ENCODE data around the gene PDE1C.

Gene PDE1C

DNA sequence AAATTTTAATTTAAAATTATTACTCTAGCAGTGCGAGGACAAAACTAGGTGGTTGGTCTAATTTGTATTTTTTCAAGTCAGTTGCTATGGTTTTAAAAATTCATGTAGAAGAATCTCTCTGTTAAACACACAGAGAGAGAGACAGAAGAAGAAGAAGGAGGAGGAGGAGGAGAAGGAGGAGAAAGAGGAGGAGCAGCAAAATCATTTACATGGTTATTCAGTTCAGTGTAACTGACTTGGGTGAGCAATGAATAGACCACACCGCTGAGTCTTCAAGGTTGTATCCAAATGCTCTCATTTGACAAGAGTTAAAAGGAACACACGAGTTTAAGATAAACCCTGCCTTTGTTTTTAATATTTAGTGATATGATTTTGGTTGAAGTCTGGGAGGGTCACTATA lies 131.1 kb downstream of the PDE1C start:
- no peaks in the 10 kb centered on the region for H3F3A ChIP-seq (ENCODE audit: low read depth)
- no peaks in the 10 kb centered on the region for H3K79me2 ChIP-seq (ENCODE audit: insufficient read depth, low read length)
- no peak overlapping the region for H3K4me2 ChIP-seq (ENCODE audit: low read depth, low read length, poor library complexity, severe bottlenecking)
- no peak overlapping the region for H3K9ac ChIP-seq (ENCODE audit: low read depth, low read length, poor library complexity, severe bottlenecking)
- H4K20me1 ChIP-seq (ENCODE audit: insufficient read depth, low read length, poor library complexity, severe bottlenecking) = no peaks in the 10 kb centered on the region
- H3K4me1 ChIP-seq (ENCODE audit: insufficient read depth, low read length, poor library complexity, severe bottlenecking) = no peaks in the 10 kb centered on the region
- H3K4me3 ChIP-seq (ENCODE audit: low read length, poor library complexity, severe bottlenecking) = no peak overlapping the region
- TF ChIP-seq EZH2phosphoT487 (IDR thresholded peaks at IDR 0.05; ENCODE audit: borderline replicate concordance) = no peak
- TF ChIP-seq, protein P1, sequence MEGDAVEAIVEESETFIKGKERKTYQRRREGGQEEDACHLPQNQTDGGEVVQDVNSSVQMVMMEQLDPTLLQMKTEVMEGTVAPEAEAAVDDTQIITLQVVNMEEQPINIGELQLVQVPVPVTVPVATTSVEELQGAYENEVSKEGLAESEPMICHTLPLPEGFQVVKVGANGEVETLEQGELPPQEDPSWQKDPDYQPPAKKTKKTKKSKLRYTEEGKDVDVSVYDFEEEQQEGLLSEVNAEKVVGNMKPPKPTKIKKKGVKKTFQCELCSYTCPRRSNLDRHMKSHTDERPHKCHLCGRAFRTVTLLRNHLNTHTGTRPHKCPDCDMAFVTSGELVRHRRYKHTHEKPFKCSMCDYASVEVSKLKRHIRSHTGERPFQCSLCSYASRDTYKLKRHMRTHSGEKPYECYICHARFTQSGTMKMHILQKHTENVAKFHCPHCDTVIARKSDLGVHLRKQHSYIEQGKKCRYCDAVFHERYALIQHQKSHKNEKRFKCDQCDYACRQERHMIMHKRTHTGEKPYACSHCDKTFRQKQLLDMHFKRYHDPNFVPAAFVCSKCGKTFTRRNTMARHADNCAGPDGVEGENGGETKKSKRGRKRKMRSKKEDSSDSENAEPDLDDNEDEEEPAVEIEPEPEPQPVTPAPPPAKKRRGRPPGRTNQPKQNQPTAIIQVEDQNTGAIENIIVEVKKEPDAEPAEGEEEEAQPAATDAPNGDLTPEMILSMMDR (conservative IDR thresholded peaks at IDR 0.05; ENCODE audit: low read length) = no peak
- H3K27me3 ChIP-seq (ENCODE audit: insufficient read depth, low read length, poor library complexity, severe bottlenecking) = no peaks in the 10 kb centered on the region
- H3K9me3 ChIP-seq (ENCODE audit: insufficient read depth, low read depth, low read length) = no peaks in the 10 kb centered on the region
- no peaks in the 10 kb centered on the region for H3K36me3 ChIP-seq (ENCODE audit: insufficient read depth, low read length)
- no peaks in the 10 kb centered on the region for H3K9me2 ChIP-seq (replicated peaks; ENCODE audit: low read depth, low read length)
- no peak overlapping the region for H2AFZ ChIP-seq (ENCODE audit: low read length)

DNA sequence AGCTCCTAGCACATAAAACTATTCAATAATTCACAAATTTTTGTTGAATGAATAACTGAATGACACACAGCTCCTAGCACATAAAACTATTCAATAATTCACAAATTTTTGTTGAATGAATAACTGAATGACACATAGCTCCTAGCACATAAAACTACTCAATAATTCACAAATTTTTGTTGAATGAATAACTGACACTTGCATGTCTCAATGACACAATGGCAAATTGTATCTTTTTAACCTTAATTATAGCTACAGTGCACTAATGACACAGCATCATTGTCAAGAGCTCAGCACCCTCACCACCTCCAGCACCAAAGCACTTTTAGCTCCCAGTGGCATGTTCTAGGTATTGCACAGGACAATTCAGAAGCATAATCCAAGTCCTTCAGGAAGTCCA lies 131.6 kb downstream of the PDE1C start:
- H2AFZ ChIP-seq (ENCODE audit: low read length) = no peak overlapping the region
- H3K79me2 ChIP-seq (ENCODE audit: insufficient read depth, low read length) = no peaks in the 10 kb centered on the region
- no peaks in the 10 kb centered on the region for H3K9me2 ChIP-seq (replicated peaks; ENCODE audit: low read depth, low read length)
- no peaks in the 10 kb centered on the region for H3K4me1 ChIP-seq (ENCODE audit: insufficient read depth, low read length, poor library complexity, severe bottlenecking)
- H3F3A ChIP-seq (ENCODE audit: low read depth) = no peaks in the 10 kb centered on the region
- H3K36me3 ChIP-seq (ENCODE audit: insufficient read depth, low read length) = no peaks in the 10 kb centered on the region
- H3K9ac ChIP-seq (ENCODE audit: low read depth, low read length, poor library complexity, severe bottlenecking) = no peak overlapping the region
- no peak overlapping the region for H3K4me2 ChIP-seq (ENCODE audit: low read depth, low read length, poor library complexity, severe bottlenecking)
- H3K9me3 ChIP-seq (ENCODE audit: insufficient read depth, low read depth, low read length) = no peaks in the 10 kb centered on the region
- H4K20me1 ChIP-seq (ENCODE audit: insufficient read depth, low read length, poor library complexity, severe bottlenecking) = no peaks in the 10 kb centered on the region
- no peaks in the 10 kb centered on the region for H3K27me3 ChIP-seq (ENCODE audit: insufficient read depth, low read length, poor library complexity, severe bottlenecking)
- H3K4me3 ChIP-seq (ENCODE audit: low read length, poor library complexity, severe bottlenecking) = no peak overlapping the region
- TF ChIP-seq, protein P1 (conservative IDR thresholded peaks at IDR 0.05; ENCODE audit: low read length) = no peak
- TF ChIP-seq EZH2phosphoT487 (IDR thresholded peaks at IDR 0.05; ENCODE audit: borderline replicate concordance) = no peak

DNA sequence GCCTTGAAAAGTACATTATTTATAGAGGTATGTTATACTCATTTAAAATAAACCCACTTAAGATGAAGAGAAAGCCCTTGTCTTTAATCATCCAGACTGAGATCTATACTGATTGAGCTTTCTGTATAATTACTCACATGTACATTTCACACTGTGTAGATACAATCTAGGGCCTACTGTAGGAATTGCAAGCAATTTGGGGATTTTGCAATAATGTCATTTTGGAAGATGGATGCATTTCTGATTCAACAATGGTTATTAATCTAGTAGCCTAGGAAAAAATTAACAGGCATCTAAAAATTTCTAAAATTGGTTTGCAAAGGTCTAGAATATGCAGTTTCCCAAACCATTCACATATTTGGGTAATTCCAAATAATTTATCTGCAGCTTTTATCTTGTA lies 132.2 kb downstream of the PDE1C start:
- H3K9me3 ChIP-seq (ENCODE audit: insufficient read depth, low read depth, low read length) = no peaks in the 10 kb centered on the region
- no peak overlapping the region for H3K9ac ChIP-seq (ENCODE audit: low read depth, low read length, poor library complexity, severe bottlenecking)
- no peak overlapping the region for H3K4me2 ChIP-seq (ENCODE audit: low read depth, low read length, poor library complexity, severe bottlenecking)
- no peaks in the 10 kb centered on the region for H3K4me1 ChIP-seq (ENCODE audit: insufficient read depth, low read length, poor library complexity, severe bottlenecking)
- H4K20me1 ChIP-seq (ENCODE audit: insufficient read depth, low read length, poor library complexity, severe bottlenecking) = no peaks in the 10 kb centered on the region
- H3K36me3 ChIP-seq (ENCODE audit: insufficient read depth, low read length) = no peaks in the 10 kb centered on the region
- TF ChIP-seq, protein P1 (conservative IDR thresholded peaks at IDR 0.05; ENCODE audit: low read length) = no peak
- no peak for TF ChIP-seq EZH2phosphoT487 (IDR thresholded peaks at IDR 0.05; ENCODE audit: borderline replicate concordance)
- no peaks in the 10 kb centered on the region for H3K9me2 ChIP-seq (replicated peaks; ENCODE audit: low read depth, low read length)
- no peaks in the 10 kb centered on the region for H3F3A ChIP-seq (ENCODE audit: low read depth)
- H2AFZ ChIP-seq (ENCODE audit: low read length) = no peak overlapping the region
- H3K4me3 ChIP-seq (ENCODE audit: low read length, poor library complexity, severe bottlenecking) = no peak overlapping the region
- H3K79me2 ChIP-seq (ENCODE audit: insufficient read depth, low read length) = no peaks in the 10 kb centered on the region
- H3K27me3 ChIP-seq (ENCODE audit: insufficient read depth, low read length, poor library complexity, severe bottlenecking) = no peaks in the 10 kb centered on the region
